G401.6 (cell line): ENCODE measurements around the gene SOX6.

Experiments used
- FAIRE-seq: peaks from 2 replicates; lab custom pipeline; 2012; peaks lifted over from hg19 to GRCh38; lab: Jason Lieb, UNC

SOX6 gene

DNA sequence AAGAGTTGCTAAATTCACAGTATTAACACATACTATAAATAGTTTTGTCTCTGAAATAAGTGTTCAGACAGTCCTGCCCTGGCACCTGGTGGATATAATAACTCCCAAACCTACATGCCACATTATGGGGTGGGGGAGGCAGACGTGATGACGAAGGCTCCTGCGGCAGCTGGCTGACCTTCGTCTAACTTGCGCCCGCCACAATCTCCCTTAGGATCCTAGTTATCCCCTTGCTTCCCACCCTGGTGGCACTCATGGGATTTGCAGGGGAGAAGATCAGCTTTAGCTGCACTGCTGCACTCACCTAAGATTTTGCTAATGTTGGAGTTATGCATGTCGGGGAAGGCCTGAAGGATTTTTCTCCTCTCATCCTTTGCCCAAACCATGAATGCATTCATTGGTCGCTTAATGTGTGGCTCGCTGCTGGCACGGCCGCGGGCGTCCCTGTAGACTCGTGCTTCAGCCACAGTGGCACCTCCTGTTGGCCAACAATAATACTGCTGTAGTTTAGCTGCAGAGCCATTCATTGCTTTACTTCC, 367.6 kb downstream of the SOX6 start:
- FAIRE-seq, result no peak

DNA sequence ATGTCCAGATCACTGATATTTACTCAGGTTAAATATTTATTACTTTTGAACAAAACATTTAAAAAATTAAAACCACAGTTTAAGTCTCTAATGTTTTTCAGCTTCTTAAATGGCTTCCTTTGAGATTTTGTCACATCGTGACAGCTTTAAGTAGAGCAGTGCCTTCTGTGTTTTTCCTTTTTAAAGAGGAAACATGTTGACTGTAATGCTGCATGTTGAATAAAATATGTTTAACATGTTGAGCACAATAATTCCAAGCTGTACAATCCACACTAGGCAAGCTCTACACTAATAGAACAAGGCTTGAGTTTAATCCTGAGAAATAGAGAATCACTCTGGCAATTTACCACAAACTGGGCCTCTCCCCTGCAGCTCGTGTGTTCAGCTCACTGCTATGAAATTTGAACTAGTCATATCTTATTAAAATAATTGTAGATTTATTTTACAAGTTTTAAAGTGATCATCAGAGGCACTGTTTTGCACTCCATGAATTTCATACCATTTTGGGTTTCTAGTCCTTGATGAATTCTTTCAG, 368.3 kb downstream of the SOX6 start:
- FAIRE-seq, result no peak

DNA sequence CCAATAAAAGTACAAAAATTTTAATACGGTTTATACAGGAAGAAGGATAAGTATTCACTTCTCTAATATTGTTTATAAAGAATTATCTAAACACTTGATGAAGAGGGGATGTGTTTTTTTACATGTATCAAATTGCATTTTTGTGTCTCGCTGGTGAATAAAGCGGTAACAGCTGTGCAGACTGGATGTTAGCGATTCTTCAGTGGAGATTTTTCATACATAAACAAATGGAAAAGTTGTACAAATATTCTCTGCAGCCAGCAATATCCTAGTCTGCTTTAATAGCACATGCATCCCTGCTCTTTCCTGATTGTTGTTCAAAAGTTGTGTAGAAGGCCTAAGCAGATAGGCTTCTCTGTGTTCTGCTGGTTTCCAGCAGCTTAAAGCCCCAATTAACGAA, 369.3 kb downstream of the SOX6 start:
- FAIRE-seq, result no peak

DNA sequence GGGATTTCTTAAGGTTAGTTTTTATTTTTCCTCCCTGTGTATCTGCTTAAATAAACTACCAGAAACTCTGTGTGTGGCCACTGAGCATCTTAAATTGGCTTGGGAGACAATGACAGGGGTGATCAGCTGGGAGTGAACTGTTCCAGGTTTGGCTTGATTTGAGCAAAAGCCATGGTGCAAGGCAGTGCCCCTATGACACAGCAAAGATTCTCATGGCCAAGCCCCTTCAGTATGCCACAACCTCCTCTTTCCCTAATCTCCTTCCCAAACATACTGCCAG, 370.5 kb downstream of the SOX6 start:
- FAIRE-seq, result no peak

DNA sequence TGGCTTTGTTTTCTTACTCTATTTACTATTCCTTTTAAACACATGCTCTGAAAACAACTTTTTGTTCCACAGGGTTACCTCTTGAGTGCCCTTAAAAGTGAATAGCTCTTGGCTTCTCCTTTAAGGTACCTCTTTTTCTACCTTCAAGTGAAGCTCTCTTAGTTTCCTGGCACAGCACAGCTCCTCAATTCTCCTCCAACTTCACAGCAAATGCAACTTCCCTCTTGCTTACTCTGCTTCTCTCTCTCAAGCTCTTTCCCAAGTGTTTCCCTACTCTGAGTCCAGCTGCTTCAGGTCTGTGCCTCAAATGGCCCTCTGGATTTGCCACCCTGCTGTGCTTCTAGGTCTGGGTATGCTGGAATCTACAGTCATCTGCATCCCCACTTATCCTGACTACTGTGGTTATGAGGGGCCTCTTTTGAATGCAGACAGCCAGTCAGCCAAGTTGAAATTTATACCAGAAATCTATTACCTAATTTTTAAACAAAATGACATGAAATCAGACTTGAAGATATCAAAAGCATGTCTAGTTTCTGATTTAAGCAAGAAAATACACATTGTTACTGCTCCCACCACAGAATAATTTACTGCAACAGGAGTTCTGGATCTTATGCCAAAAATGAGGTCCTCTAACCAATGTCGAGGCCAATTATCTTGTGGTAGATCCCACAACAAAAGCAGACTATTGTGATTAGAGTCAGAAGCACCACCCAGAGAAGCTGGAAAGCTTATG, 371.1 kb downstream of the SOX6 start:
- FAIRE-seq, result no peak

DNA sequence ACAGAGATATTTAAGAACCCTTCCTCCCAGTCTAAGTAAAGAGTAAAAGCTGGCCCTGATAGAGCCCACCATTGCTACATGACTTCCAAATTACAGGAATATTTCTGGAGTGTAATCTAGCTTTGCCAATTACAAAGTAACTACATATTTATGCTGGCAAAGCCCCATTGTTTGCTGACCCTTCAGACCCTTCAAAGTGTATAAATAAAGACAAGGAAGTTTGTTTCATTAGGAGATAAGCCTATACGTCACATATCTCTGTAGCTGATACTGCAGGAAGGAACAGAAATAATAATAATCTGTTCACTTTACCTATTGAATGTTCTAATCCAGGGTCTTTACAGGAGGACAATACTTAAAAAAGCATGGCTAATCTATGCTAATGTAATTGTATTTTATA, 375.1 kb downstream of the SOX6 start:
- no peak for FAIRE-seq

DNA sequence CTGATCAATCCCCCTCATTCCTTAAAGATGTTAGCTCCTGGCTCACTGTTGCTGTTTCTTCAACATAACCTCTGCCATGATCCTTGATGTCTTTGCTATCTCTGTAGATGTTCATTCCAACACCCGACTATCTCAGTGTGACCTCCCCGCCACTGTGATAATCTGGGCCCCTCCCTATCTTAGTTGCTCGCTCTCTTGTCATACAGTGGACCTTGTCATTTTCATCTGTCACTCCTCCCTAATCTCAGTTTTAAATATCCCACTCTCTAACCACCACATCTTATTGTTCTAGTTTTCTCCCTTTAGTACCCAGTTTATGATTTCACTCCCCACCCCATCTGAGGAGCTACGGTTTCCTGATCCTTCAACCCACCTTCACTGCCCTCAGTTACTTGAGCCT, 379.2 kb downstream of the SOX6 start:
- no peak for FAIRE-seq

DNA sequence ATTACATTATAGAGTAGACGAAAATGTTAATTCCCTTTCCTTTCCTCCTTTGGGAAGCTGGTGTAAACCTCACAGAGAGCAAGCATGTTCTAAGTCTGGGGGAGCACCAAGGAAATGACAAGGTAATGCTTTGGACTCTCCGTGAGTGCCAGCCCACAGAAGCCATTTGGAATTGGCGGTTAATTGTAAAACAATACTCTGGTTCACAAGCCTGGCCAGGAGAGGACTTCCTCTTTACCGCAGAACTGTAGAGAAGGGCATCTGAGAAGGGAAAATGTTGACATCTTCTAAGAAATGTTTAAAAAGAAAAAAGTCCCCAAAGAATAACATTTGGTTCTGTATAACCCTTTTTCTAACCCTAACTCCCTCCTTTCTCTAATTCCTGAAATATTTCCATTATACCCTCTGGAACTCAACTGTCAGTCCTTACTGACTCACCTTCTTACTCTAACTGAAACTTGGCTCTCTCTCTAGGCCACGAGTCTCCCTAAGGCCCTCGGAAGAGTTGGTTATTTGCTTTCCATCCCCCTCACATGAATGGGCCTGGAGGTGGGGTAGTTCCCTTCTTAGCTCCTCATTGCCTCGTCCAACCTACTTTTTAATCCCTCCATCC, 379.8 kb downstream of the SOX6 start:
- no peak for FAIRE-seq

DNA sequence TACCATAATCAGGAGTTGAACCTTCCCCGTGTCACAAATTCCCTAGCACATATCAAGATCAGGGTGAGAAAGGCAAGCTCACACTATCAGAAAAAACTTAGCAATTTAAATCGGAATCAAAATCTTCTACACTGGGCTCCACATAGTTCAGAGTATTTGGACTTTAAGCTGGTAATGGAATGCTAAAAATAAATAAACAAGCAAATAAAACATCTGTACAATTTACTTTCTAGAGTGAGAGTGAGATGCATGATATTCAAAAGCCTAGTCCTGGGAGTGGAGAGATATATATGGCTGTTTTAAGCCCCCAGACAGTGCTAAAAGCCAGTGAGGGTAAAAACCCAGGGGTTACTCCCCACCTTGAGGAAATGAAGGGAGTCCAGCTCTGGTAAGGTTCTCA, 380.6 kb downstream of the SOX6 start:
- FAIRE-seq, result no peak

DNA sequence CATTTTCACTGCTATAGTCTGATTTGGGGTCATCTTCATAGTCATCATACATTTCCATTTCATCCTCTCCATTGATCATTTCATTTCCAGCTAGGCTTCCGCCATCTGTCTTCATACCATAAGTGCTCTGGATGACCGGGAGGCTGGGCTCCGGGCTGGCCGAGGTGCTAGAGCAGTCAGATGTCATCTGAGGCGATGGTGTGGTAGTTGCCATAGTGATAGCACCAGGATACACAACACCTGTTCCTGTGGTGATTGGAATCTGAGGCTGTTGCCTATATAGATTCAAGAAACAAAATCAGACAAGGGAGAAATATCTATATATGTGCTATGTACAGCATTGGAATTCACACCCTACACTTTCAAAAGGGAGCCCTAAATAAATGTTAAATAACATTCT, 383.5 kb downstream of the SOX6 start:
- no peak for FAIRE-seq

DNA sequence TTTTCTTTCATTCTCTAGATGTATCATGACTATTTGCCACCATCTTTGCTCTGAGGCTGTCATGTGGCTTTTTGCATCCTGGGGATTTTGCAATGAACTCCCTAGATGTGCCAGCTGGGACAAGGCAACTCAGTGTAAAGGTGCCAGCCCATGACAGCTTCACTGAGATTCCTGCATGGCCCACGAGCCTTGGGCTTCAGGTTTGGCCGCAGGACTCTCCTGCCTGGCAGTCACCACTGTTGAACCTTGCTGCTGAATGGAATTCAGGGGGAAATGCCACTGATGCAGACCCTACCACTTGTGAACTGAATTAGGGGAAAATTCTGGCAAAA, 385.2 kb downstream of the SOX6 start:
- no peak for FAIRE-seq

DNA sequence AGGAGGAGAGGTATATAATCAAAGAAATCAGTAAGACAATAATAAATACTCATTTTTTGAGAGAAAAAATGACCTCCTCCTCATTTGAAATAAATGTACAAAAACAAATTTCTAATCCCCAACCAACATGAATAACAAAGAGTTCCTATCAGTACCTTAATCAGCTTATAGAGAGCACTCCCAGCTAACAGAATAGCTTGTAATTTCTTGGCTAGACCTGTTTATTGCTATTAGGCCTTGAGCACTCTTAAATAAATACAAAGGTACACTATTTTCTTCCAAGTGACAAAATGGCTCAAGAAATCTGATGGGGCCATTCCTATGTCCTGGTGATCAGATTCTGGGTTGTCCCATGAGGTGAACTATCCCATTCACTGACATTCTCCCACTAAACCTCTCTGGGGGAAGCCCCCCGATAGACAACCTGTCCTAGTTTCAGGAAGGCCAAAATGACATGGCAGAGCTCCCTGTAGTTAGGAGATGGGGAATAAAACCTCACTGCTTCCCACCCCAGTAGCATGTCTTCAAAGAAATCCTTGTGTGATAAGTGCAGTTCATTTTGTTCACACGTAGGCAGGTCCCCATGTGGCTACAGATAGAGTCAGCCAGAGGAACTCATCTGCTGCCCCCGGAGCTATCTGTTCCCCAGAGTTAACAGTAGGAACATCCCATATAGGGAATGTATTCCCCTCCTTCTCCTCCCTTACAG, 385.7 kb downstream of the SOX6 start:
- FAIRE-seq, result no peak

DNA sequence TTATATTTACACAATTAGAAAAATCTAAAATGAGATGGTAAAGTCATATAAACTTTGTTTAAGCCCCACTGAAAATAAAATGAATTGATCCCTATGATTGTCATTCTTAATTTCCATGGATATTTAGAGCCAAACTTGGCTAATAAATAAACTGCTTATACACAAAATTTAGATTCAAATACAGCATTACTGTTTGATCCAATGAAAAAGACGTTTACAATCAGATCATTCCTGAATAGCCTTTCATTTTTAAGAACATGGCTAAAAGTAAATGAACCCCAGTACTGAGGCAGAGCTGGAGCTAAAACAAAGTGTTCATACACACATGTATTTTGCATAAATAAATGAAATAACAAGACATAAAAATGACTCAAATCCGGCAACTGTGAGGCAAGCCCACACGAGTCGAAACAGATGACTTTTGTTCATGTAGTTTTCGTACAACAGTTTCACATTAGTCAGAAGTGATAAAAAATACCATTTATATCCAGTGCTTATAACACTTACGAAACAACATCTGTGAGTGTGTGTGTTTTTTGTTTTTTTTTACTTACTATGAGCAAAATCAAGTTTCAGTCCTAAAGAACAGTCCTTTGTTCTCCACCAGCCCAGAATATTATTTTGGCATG, 386.5 kb downstream of the SOX6 start:
- no peak for FAIRE-seq

DNA sequence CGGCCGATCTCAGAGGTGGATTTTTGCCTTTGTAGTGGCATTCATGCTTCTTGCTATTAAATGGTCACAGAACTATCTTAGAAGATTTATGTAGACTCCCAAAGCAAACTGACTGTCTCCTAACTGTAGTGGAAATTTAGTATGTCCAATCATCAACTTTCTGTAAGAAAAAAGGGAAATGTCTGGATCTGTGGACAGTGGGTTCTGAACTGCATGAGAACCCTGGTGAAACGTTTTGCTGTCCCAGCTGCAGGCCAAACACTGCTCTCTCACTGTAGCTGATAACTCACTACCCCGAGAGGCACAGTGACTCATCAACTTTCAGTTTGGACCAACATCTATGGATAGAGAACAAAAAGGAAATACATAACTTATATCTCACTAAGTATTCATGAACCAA, 387.1 kb downstream of the SOX6 start:
- no peak for FAIRE-seq

DNA sequence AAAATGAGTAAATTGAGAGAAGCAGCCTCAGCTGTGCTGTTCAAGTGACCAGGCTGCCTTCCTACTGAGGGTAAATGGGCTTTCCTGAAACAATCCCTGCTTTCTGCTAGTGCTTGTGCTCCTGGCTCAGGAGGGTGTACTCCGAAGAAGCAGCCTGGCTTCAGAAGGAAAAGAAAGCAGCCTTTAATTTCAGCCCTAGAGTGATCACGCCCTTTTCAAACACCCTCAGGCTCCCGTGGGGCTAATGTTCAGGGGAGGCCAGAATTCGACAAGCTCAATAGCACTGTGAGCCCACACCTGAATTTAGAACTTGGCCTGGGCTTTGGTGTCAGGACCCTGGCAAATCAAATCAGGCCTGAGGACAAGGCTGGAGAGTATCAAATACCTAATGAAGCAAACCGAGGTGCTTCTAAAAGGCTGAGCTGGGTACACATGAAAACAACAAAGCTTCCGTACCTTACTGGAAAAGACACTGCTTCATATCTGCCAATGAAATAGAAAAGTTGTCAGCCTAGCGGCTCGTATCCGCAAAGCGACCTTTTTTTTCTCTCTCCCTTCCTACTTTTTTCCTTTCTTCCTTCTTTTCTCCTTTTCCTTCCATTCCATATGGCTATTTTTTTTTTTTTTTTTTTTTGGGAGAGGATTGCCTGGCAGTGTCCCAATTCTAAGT, 387.8 kb downstream of the SOX6 start:
- FAIRE-seq, result no peak

DNA sequence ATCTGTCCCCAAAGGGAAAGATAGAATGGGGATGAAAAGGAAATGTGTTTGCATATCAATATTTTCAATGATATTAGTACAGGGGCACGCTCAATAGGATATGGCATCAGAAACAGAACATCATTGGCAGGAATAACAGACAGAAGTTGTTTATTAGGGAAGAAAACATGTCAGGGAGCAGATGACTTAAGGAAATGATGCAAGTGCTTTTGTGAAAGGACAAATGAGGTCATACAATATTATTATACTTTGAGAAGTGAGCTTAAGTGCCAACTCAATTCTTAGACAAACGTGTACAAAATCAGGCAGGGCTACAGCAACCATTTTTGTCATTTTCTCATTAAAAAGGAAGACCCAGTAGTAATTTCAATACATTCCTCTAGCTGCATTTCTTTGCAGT, 388.4 kb downstream of the SOX6 start:
- no peak for FAIRE-seq

DNA sequence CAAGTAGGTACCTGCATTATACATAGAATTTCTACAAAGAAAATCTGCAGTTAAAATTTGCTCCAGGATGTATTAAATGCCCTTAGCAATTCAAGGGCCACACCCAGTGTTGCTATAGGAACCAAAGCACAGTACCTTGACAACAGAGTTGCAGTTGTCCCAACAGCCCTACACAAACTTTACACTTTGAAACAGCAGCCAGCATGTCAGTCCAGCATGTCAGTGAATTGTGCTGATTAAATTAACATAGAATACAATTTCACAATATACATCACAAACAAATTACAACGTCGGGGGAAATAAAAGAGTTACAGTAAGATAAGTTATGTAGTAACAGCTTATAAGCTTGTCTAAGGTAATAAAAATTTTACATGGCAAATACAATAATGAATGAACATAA, 389.2 kb downstream of the SOX6 start:
- FAIRE-seq, result no peak

DNA sequence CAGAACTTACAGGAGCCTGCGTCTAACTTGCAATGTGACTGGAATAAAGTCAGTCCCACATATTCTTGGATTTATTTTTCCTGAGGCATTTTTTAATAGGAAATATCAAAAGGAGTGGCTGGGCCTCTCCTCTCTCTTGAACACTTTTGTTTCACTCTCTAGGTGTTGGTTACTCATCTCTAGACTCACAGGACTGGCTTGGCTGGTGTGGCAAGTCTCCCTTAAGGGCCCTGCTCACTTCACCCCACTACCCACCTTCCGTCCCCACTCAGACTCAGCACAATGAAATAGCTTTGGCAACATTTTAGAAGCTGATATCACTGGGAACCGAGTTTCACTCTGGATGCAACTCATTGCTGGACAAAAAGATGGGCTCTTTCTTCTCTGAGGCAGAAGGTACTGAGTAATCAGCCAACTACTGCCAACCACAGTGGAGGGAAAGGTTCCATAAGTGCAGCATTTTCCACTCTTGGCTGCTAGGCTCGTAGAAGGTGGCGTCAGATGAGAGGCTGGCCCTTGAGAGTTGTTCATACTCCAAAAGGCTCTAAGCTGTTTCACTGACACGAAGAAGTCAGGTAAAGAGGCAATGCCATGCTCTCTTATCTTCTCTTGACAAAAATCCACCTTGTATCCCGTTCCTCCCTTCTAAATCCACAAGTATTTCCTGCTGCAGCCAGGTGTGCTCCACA, 390.6 kb downstream of the SOX6 start:
- FAIRE-seq, result no peak

DNA sequence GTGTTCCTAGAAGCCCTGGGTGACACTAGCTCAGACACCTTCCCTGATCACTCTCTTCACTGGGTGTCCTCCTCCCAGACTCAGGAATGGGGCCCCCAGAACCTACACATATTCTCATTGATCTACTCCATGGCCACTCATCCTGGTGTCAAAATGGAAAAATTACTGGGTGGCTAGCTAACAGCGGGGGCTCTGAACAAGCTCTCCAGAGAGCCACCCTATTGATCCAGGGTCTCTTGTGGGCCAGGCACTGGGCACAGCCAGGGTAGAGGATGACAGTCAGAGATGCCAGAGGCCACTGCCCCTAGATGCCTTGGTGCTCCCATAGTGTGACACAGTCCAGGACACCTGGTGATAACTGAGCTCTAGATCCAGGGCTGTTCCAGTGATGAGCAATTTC, 393.1 kb downstream of the SOX6 start:
- FAIRE-seq, result no peak

DNA sequence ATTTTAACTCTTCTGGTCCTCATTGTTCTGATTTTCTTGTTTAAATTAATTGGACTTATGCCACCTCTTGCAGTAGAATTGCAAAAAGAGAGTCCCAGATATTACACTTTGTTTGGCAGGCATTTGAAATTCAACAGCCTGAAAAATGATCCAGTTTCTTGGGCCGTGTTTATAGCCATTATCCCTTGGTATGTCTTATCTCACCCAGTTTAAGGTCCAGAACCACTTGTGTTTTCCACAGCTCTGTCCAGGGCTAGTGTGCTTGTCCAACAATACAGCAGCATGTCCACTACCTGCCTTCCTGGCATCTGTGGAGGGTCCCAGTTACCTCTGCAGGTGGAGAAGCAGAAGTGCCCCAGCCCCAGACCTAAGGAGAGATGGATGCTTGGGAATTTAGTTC, 397.4 kb downstream of the SOX6 start:
- no peak for FAIRE-seq

DNA sequence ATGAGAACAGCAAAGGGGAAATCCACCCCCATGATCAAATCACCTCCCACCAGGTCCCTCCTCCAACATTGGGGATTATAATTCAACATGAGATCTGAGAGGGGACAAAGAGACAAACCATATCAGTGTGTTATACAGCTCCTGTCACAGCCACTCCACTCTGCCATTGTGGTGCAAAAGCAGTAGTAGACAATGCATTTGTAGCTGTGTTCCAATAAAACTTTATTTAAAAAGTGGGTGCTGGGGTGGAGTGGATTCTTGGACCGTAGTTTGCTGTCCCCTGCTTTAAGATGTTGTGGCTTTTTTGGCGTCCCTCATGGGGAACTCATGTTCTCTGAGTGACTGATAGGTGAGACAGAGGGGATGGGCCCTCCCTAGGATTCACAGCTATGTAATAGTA, 399.1 kb downstream of the SOX6 start:
- FAIRE-seq, result no peak

DNA sequence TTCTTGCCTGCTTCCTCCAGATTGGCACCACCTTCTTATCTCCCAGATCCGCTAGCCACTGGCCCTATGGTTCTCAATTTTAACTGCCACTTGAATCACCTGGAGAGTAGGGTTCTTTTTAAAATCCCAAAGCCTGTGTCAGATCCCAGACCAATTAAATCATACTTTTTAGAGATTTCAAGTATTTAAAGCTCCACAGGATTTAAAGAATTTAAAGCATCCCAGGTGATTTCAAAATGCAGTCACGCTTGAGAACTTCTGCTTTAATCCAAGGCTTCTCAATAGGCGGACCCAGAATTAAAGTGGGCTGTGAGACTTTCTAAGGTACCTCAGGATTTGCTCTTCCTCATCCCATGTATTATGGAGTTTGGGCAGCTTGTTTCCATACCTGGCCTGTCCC, 400.0 kb downstream of the SOX6 start:
- FAIRE-seq, result no peak
